ENCODE results near the gene LPCAT4.
A peak's percentile ranks its signal among the peaks of the same experiment; 100 is the strongest.

Gene LPCAT4

GRCh38 chr15:34365091-34365825 is 1.7 kb downstream of the LPCAT4 start:
- Histone ChIP-seq H4K20me1 (peaks cover 0 to 30% (median 15%) of the 10 kb centered on the region in 11 experiments; a peak in 15 of 22 replicates), H3K4me1 (peaks cover 43 to 67% (median 60%) of the 10 kb centered on the region in 10 experiments), H3K36me3 (peaks cover 27 to 44% (median 35%) of the 10 kb centered on the region in 11 experiments), H3K4me2 (peak overlapping the region; percentile 83 to 99 (median 97)), H3K9ac (peak overlapping the region; percentile 3 to 98 (median 88); a peak in 16 of 22 replicates), H3K27me3 (no peaks in the 10 kb centered on the region), H3K9me3 (replicated peaks in 1 of 11) (no peaks in the 10 kb centered on the region), H3K27ac (peak overlapping the region in 9 of 11 experiments; percentile 20 to 95 (median 43); a peak in 12 of 22 replicates), H3K4me3 (peak overlapping the region; percentile 71 to 93 (median 82))
- TF ChIP-seq Cebpa-rat (IDR thresholded peaks at IDR 0.05): no peak

- Histone ChIP-seq H3K9me3 (replicated peaks in 1 of 11) (no peaks in the 10 kb centered on the region), H3K4me2 (peak overlapping the region in 6 of 11 experiments; percentile 12 to 97 (median 73); a peak in 9 of 22 replicates), H3K9ac (no peak overlapping the region), H3K36me3 (peaks cover 39 to 56% (median 47%) of the 10 kb centered on the region in 11 experiments), H3K4me1 (peaks cover 43 to 55% (median 51%) of the 10 kb centered on the region in 10 experiments), H3K27me3 (no peaks in the 10 kb centered on the region), H3K27ac (no peak overlapping the region), H4K20me1 (peaks cover 0 to 42% (median 15%) of the 10 kb centered on the region in 11 experiments; a peak in 15 of 22 replicates), H3K4me3 (no peak overlapping the region)
- no peak for TF ChIP-seq Cebpa-rat (IDR thresholded peaks at IDR 0.05)
These were observed 3.0 kb downstream of the LPCAT4 start for GRCh38 chr15:34364041-34364440.

GRCh38 chr15:34362047-34362773 is 4.8 kb downstream of the LPCAT4 start:
- Histone ChIP-seq H3K9ac (peak overlapping the region in 1 of 11 experiments; percentile 40; a peak in 2 of 22 replicates), H3K4me1 (peaks cover 31 to 44% (median 40%) of the 10 kb centered on the region in 10 experiments), H3K36me3 (peaks cover 56 to 74% (median 65%) of the 10 kb centered on the region in 11 experiments), H3K27me3 (no peaks in the 10 kb centered on the region), H3K4me2 (peak overlapping the region in 8 of 11 experiments; percentile 1 to 97 (median 41); a peak in 14 of 22 replicates), H3K27ac (peak overlapping the region in 1 of 11 experiments; percentile 9; a peak in 1 of 22 replicates), H3K9me3 (replicated peaks in 1 of 11) (no peaks in the 10 kb centered on the region), H3K4me3 (no peak overlapping the region), H4K20me1 (peaks cover 0 to 50% (median 15%) of the 10 kb centered on the region in 11 experiments; a peak in 15 of 22 replicates)
- no peak for TF ChIP-seq Cebpa-rat (IDR thresholded peaks at IDR 0.05)

- no peak overlapping the region for H3K9ac ChIP-seq
- H4K20me1 ChIP-seq: peaks cover 0 to 56% (median 15%) of the 10 kb centered on the region in 11 experiments; a peak in 15 of 22 replicates
- H3K36me3 ChIP-seq: peaks cover 66 to 83% (median 74%) of the 10 kb centered on the region in 11 experiments
- no peaks in the 10 kb centered on the region for H3K9me3 ChIP-seq (replicated peaks in 1 of 11)
- H3K4me1 ChIP-seq: peaks cover 30 to 49% (median 40%) of the 10 kb centered on the region in 10 experiments
- H3K27me3 ChIP-seq: no peaks in the 10 kb centered on the region
- no peak overlapping the region for H3K4me3 ChIP-seq
- no peak overlapping the region for H3K27ac ChIP-seq
- no peak overlapping the region for H3K4me2 ChIP-seq
- TF ChIP-seq Cebpa-rat (IDR thresholded peaks at IDR 0.05): no peak
These were observed 5.7 kb downstream of the LPCAT4 start for GRCh38 chr15:34361278-34361677.

GRCh38 chr15:34360298-34360697 is 6.7 kb downstream of the LPCAT4 start:
- no peak for TF ChIP-seq Cebpa-rat (IDR thresholded peaks at IDR 0.05)
- H3K9ac ChIP-seq: no peak overlapping the region
- H3K4me2 ChIP-seq: no peak overlapping the region
- H4K20me1 ChIP-seq: peaks cover 0 to 46% (median 6%) of the 10 kb centered on the region in 11 experiments; a peak in 11 of 22 replicates
- H3K4me3 ChIP-seq: no peak overlapping the region
- H3K27ac ChIP-seq: no peak overlapping the region
- H3K9me3 ChIP-seq (replicated peaks in 1 of 11): no peaks in the 10 kb centered on the region
- H3K27me3 ChIP-seq: no peaks in the 10 kb centered on the region
- H3K36me3 ChIP-seq: peaks cover 76 to 93% (median 83%) of the 10 kb centered on the region in 11 experiments
- peaks cover 21 to 44% (median 30%) of the 10 kb centered on the region in 10 experiments for H3K4me1 ChIP-seq

- H3K27ac ChIP-seq: no peak overlapping the region
- H3K4me2 ChIP-seq: no peak overlapping the region
- H4K20me1 ChIP-seq: peaks cover 0 to 38% (median 0%) of the 10 kb centered on the region in 11 experiments; a peak in 7 of 22 replicates
- peaks cover 77 to 99% (median 91%) of the 10 kb centered on the region in 11 experiments for H3K36me3 ChIP-seq
- no peak overlapping the region for H3K4me3 ChIP-seq
- H3K27me3 ChIP-seq: no peaks in the 10 kb centered on the region
- no peak for TF ChIP-seq Cebpa-rat (IDR thresholded peaks at IDR 0.05)
- peaks cover 13 to 37% (median 22%) of the 10 kb centered on the region in 10 experiments for H3K4me1 ChIP-seq
- H3K9me3 ChIP-seq (replicated peaks in 1 of 11): no peaks in the 10 kb centered on the region
- no peak overlapping the region for H3K9ac ChIP-seq
These were observed 7.6 kb downstream of the LPCAT4 start for GRCh38 chr15:34359416-34359815.

GRCh38 chr15:34358948-34359347 is 8.0 kb downstream of the LPCAT4 start:
- Histone ChIP-seq H4K20me1 (peaks cover 0 to 38% (median 0%) of the 10 kb centered on the region in 11 experiments; a peak in 7 of 22 replicates), H3K9ac (no peak overlapping the region), H3K27me3 (no peaks in the 10 kb centered on the region), H3K27ac (no peak overlapping the region), H3K36me3 (peaks cover 77 to 100% (median 93%) of the 10 kb centered on the region in 11 experiments), H3K9me3 (replicated peaks in 1 of 11) (no peaks in the 10 kb centered on the region), H3K4me1 (peaks cover 11 to 33% (median 18%) of the 10 kb centered on the region in 10 experiments), H3K4me3 (no peak overlapping the region), H3K4me2 (no peak overlapping the region)
- no peak for TF ChIP-seq Cebpa-rat (IDR thresholded peaks at IDR 0.05)

GRCh38 chr15:34358367-34358766 is 8.6 kb downstream of the LPCAT4 start:
- Histone ChIP-seq H3K36me3 (peaks cover 73 to 100% (median 93%) of the 10 kb centered on the region in 11 experiments), H3K27me3 (no peaks in the 10 kb centered on the region), H4K20me1 (peaks cover 0 to 36% (median 0%) of the 10 kb centered on the region in 11 experiments; a peak in 6 of 22 replicates), H3K4me3 (no peak overlapping the region), H3K27ac (no peak overlapping the region), H3K9me3 (replicated peaks in 1 of 11) (no peaks in the 10 kb centered on the region), H3K9ac (no peak overlapping the region), H3K4me1 (peaks cover 11 to 27% (median 13%) of the 10 kb centered on the region in 10 experiments), H3K4me2 (no peak overlapping the region)
- TF ChIP-seq Cebpa-rat (IDR thresholded peaks at IDR 0.05): no peak
